GM12875 (cell line): ENCODE measurements around the gene AQP12B.

ENCODE experiments used
- H3K4me3 ChIP-seq: one replicate; pipeline ENCODE4 v1.5.1; 2011; ENCODE audit warnings: low read depth, low read length, control low read depth
- TF ChIP-seq, protein P1 (sequence below): IDR thresholded peaks from 2 replicates; pipeline ENCODE4 v1.5.1; 2011; ENCODE audit warnings: low read depth, mild to moderate bottlenecking, control low read depth, inconsistent platforms, low read length, moderate library complexity, borderline replicate concordance; ENCODE audit not compliant: insufficient read depth

AQP12B gene

DNA sequence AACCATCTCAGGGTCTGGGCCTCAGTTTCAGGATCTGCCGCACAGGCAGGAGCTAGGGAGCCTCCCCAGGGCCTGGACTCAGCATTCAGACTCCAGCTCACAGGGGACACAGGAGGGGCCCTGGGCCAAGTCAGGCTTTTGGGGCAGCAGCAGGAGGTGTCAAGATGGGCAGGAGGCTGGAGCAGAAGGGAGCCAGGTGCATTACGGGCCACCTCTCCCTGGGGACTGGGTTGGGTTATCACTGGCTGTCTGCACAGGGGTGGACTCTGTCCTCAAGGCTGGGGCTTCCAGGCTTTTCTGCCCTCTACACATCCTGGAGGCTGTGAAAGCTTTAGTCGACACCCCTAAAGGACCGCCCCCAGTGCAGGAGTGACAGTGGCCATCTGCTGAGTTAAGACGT, 29.0 kb upstream of the AQP12B start:
- no peak overlapping the region for H3K4me3 ChIP-seq
- TF ChIP-seq, protein P1, sequence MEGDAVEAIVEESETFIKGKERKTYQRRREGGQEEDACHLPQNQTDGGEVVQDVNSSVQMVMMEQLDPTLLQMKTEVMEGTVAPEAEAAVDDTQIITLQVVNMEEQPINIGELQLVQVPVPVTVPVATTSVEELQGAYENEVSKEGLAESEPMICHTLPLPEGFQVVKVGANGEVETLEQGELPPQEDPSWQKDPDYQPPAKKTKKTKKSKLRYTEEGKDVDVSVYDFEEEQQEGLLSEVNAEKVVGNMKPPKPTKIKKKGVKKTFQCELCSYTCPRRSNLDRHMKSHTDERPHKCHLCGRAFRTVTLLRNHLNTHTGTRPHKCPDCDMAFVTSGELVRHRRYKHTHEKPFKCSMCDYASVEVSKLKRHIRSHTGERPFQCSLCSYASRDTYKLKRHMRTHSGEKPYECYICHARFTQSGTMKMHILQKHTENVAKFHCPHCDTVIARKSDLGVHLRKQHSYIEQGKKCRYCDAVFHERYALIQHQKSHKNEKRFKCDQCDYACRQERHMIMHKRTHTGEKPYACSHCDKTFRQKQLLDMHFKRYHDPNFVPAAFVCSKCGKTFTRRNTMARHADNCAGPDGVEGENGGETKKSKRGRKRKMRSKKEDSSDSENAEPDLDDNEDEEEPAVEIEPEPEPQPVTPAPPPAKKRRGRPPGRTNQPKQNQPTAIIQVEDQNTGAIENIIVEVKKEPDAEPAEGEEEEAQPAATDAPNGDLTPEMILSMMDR = no peak

DNA sequence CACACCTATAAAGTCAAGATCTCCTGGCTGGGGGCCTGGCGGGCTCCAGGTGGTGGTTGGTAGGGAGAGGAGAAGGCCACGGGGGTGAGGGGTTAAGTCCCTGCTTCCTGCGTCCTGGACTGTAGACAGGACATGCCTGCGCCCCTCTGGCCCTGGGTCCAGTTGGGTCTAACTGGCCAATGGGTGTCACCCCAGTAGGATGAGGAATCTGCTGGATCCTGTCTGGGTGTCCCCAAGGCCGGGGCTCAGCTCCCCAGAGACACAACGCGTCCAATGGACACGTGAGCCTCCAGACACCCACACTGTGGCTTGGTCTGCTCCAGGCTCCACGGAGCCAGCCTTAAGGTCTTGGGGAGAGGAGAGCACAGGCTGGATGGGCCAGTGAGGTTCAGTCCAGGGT, 28.6 kb upstream of the AQP12B start:
- TF ChIP-seq, protein P1 = no peak
- H3K4me3 ChIP-seq = no peak overlapping the region

DNA sequence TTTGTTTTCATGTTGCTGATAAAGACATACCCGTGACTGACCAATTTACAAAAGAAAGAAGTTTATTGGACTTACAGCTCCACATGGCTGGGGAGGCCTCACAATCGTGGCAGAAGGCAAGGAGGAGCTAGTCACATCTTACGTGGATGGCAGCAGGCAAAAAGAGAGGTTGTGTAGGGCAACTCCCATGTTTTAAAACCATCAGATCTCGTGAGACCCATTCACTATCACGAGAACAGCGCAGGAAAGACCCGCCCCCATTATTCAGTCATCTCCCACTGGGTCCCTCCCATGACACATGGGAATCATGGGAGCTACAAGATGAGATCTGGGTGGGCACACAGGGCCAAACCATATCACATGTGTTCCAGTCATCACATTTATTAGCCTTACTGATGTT, 25.8 kb upstream of the AQP12B start:
- H3K4me3 ChIP-seq = no peak overlapping the region
- TF ChIP-seq, protein P1 = no peak

DNA sequence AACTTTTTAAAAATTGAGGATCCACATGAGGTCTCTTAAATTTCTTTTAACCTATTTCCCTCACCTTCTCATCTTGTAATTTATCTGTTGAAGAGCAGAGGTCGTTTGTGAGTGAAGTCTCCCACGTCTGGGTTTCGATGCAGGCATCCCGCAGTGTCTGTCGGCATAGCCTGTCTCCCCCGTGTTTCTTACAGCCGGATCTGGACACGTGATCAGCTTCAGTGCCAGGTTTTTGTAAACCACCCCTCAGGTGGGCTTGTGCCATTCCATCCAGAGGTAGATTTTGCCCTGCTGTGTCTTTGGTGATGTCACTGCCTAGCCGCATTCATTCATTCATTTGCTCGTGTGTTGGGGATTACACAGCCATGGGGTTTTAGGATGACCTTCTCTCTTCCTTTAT, 25.1 kb upstream of the AQP12B start:
- TF ChIP-seq, protein P1 = no peak
- H3K4me3 ChIP-seq = no peak overlapping the region

DNA sequence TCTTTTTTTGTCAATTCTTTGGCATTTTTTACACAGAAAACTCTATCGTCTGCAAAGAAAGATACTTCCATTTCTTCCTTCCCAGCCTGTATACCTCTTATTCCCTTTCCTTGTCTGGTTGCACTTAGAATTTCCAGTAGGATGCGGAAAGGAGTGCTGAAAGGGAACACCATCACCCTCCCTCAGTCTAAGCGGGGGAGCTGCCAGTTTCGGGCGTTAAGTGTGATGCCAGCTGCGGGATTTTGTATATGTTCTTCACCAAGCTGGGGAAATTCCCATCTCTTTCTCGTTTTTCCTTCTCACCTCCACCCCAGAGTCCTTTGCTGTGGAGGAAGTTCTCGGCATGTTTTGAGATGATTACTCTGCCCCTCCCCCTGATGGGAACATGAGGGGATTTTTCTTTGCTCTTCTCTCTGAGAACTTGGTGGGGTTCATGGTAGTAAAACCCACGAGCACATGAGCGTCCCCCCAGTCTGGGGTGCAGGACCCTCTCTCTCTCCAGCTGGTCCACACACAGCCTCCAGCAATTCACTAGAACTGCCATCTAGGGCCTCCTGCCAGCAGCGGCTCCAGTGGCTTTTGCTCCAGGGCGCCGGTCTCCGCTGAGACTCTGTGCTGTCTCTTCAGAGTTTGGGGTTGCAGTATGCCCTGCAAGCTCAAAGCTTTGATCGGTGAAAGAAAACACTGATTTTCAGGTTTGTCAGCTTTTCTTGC, 24.5 kb upstream of the AQP12B start:
- TF ChIP-seq, protein P1 = no peak

DNA sequence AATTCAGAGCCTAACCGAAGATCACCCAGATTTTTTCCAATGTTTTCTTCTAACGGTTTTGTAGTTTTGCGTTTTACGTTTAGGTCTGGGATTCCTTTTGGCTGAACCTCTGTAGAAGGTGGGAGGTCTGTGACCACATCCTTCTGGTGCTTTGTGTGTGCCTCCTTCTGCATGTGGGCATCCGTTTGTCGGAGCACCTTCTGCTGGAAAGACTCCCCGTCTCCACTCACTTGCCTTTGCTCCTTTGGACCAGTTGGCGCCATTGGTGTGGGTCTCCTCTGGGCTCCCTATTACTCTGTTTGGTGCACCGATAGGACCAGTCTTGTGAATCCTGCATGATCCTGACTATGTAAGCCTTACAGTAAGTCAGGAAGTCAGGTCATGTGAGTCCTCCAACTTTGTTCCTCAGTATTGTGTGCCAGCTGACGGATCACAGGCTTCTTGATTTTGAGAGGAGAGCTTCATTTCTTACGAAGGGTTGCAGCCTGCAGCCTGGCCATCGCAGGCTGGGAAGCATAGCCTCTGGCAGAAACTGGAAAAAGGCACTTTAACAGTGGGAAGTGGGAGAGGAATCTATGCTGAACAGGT, 22.6 kb upstream of the AQP12B start:
- no peak overlapping the region for H3K4me3 ChIP-seq
- TF ChIP-seq, protein P1 = no peak

More for the DNA sequence above, 24.5 kb upstream of the AQP12B start:
- no peak overlapping the region for H3K4me3 ChIP-seq

DNA sequence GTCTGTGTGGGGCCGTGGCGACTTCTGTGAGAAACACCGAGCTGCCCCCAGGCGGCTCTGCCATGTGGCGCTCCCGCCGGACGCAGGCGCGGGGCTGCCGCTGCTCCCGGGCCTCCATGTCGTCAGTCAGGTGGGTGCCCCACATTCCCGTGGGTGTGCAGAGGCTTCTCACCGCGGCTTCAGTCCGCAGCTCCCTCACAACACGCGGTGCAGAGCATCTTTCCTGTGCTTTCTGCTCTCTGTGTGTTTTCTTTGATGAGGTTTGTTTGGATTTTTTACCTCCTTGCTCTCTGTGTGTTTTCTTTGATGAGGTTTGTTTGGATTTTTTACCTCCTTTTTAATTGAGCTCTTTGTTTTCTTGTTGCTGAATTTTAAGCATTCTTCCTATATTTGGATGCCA, 22.0 kb upstream of the AQP12B start:
- no peak overlapping the region for H3K4me3 ChIP-seq
- TF ChIP-seq, protein P1 = no peak
